Astrocyte (in vitro differentiated cells and primary cell): Measurements from ENCODE around the gene SLC25A21.

ENCODE experiments used
- CTCF ChIP-seq: IDR thresholded peaks from 2 replicates; pipeline ENCODE4 v1.5.1; 2011; ENCODE audit warnings: low read depth, mild to moderate bottlenecking, inconsistent platforms, low read length, moderate library complexity; ENCODE audit not compliant: insufficient read depth
- EZH2 ChIP-seq: IDR thresholded peaks from 2 replicates; pipeline ENCODE4 v1.6.1; 2012; ENCODE audit warnings: mild to moderate bottlenecking, low read length, inconsistent platforms; ENCODE audit not compliant: insufficient read depth

DNA sequence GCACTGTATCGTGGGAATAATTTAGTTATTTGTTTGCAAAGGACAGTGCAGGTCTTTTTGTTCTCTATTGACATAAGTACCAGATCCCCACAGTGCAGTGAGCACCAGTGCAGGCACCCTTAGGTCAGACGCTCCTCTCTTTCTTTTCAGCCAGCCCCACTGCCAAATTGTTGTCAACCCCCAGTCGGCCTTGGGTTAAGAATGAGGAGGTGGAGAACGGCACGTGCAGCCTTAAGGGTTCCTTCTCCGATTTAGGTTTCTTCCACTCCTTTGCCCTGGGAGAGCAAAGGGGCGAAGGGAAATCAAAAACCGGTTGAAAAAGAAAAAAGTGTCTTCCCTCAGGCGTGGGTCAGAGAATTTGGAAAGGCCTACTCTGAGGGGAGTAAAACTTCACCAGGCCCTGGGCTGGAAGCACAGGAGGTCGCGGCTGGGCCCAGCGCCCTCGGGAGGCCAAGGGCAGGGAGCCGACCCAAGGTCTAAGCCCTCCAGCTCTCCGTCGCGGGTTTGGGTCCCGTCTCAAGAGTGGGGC is 506.5 kb downstream of the SLC25A21 start:
- no peak for TF ChIP-seq CTCF
- no peak for TF ChIP-seq EZH2
